ENCODE measurements around the gene AIF1.

AIF1 gene

DNA sequence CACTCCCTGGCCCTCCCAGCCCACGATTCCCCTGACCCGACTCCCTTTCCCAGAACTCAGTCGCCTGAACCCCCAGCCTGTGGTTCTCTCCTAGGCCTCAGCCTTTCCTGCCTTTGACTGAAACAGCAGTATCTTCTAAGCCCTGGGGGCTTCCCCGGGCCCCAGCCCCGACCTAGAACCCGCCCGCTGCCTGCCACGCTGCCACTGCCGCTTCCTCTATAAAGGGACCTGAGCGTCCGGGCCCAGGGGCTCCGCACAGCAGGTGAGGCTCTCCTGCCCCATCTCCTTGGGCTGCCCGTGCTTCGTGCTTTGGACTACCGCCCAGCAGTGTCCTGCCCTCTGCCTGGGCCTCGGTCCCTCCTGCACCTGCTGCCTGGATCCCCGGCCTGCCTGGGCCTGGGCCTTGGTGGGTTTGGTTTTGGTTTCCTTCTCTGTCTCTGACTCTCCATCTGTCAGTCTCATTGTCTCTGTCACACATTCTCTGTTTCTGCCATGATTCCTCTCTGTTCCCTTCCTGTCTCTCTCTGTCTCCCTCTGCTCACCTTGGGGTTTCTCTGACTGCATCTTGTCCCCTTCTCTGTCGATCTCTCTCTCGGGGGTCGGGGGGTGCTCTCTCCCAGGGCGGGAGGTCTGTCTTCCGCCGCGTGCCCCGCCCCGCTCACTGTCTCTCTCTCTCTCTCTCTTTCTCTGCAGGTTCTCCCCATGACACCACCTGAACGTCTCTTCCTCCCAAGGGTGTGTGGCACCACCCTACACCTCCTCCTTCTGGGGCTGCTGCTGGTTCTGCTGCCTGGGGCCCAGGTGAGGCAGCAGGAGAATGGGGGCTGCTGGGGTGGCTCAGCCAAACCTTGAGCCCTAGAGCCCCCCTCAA lies 42.8 kb upstream of the AIF1 start, which contains the start of gene LTA:
Gene LTA, plus strand, starts transcription at position 249 of the 871 bp plus-strand sequence. Its CDS starts 454 bp downstream, at position 703.
- Histone ChIP-seq H3K9me3 (no peaks in the 10 kb centered on the region), H3K4me1 (ENCODE audit: control insufficient read depth in 1 of 2, insufficient read depth in 1 of 2, low read depth in 1 of 2, low read length in 1 of 2) (peaks cover 44 to 45% of the 10 kb centered on the region in 2 experiments), H3K27ac (no peak within 1 kb of the TSS), H3K36me3 (peaks cover 5% of the 10 kb centered on the region), H3K4me3 (ENCODE audit: low read depth in 1 of 2, low read length in 1 of 2) (no peak within 1 kb of the TSS), H3K27me3 (no peaks in the 10 kb centered on the region)
- TF ChIP-seq, protein P1, sequence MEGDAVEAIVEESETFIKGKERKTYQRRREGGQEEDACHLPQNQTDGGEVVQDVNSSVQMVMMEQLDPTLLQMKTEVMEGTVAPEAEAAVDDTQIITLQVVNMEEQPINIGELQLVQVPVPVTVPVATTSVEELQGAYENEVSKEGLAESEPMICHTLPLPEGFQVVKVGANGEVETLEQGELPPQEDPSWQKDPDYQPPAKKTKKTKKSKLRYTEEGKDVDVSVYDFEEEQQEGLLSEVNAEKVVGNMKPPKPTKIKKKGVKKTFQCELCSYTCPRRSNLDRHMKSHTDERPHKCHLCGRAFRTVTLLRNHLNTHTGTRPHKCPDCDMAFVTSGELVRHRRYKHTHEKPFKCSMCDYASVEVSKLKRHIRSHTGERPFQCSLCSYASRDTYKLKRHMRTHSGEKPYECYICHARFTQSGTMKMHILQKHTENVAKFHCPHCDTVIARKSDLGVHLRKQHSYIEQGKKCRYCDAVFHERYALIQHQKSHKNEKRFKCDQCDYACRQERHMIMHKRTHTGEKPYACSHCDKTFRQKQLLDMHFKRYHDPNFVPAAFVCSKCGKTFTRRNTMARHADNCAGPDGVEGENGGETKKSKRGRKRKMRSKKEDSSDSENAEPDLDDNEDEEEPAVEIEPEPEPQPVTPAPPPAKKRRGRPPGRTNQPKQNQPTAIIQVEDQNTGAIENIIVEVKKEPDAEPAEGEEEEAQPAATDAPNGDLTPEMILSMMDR (IDR thresholded peaks at IDR 0.05), result no peak

DNA sequence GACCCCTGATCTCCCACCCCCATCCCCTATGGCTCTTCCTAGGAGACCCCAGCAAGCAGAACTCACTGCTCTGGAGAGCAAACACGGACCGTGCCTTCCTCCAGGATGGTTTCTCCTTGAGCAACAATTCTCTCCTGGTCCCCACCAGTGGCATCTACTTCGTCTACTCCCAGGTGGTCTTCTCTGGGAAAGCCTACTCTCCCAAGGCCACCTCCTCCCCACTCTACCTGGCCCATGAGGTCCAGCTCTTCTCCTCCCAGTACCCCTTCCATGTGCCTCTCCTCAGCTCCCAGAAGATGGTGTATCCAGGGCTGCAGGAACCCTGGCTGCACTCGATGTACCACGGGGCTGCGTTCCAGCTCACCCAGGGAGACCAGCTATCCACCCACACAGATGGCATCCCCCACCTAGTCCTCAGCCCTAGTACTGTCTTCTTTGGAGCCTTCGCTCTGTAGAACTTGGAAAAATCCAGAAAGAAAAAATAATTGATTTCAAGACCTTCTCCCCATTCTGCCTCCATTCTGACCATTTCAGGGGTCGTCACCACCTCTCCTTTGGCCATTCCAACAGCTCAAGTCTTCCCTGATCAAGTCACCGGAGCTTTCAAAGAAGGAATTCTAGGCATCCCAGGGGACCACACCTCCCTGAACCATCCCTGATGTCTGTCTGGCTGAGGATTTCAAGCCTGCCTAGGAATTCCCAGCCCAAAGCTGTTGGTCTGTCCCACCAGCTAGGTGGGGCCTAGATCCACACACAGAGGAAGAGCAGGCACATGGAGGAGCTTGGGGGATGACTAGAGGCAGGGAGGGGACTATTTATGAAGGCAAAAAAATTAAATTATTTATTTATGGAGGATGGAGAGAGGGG lies 41.6 kb upstream of the AIF1 start:
- TF ChIP-seq, protein P1 (IDR thresholded peaks at IDR 0.05), result no peak
- H3K27ac ChIP-seq, result no peak overlapping the region
- H3K4me1 ChIP-seq (ENCODE audit: control insufficient read depth in 1 of 2, insufficient read depth in 1 of 2, low read depth in 1 of 2, low read length in 1 of 2), result peaks cover 37 to 42% of the 10 kb centered on the region in 2 experiments
- peaks cover 10% of the 10 kb centered on the region for H3K36me3 ChIP-seq
- H3K27me3 ChIP-seq, result no peaks in the 10 kb centered on the region
- H3K4me3 ChIP-seq (ENCODE audit: low read depth in 1 of 2, low read length in 1 of 2), result no peak overlapping the region
- no peaks in the 10 kb centered on the region for H3K9me3 ChIP-seq

DNA sequence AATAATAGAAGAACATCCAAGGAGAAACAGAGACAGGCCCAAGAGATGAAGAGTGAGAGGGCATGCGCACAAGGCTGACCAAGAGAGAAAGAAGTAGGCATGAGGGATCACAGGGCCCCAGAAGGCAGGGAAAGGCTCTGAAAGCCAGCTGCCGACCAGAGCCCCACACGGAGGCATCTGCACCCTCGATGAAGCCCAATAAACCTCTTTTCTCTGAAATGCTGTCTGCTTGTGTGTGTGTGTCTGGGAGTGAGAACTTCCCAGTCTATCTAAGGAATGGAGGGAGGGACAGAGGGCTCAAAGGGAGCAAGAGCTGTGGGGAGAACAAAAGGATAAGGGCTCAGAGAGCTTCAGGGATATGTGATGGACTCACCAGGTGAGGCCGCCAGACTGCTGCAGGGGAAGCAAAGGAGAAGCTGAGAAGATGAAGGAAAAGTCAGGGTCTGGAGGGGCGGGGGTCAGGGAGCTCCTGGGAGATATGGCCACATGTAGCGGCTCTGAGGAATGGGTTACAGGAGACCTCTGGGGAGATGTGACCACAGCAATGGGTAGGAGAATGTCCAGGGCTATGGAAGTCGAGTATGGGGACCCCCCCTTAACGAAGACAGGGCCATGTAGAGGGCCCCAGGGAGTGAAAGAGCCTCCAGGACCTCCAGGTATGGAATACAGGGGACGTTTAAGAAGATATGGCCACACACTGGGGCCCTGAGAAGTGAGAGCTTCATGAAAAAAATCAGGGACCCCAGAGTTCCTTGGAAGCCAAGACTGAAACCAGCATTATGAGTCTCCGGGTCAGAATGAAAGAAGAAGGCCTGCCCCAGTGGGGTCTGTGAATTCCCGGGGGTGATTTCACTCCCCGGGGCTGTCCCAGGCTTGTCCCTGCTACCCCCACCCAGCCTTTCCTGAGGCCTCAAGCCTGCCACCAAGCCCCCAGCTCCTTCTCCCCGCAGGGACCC lies 40.6 kb upstream of the AIF1 start:
- Histone ChIP-seq H3K4me3 (ENCODE audit: low read depth in 1 of 2, low read length in 1 of 2) (peak overlapping the region; percentile 65 to 67), H3K27ac (peak overlapping the region; percentile 84)

DNA sequence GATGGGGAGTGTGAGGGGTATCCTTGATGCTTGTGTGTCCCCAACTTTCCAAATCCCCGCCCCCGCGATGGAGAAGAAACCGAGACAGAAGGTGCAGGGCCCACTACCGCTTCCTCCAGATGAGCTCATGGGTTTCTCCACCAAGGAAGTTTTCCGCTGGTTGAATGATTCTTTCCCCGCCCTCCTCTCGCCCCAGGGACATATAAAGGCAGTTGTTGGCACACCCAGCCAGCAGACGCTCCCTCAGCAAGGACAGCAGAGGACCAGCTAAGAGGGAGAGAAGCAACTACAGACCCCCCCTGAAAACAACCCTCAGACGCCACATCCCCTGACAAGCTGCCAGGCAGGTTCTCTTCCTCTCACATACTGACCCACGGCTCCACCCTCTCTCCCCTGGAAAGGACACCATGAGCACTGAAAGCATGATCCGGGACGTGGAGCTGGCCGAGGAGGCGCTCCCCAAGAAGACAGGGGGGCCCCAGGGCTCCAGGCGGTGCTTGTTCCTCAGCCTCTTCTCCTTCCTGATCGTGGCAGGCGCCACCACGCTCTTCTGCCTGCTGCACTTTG lies 39.6 kb upstream of the AIF1 start, which contains the start of gene TNF:
Gene TNF, plus strand, starts transcription at position 231 of the 567 bp plus-strand sequence. Its CDS starts 177 bp downstream, at position 408.
- H3K4me3 ChIP-seq (ENCODE audit: low read depth in 1 of 2, low read length in 1 of 2), result peak within 1 kb of the TSS; percentile 65 to 67
- TF ChIP-seq, protein P1 (IDR thresholded peaks at IDR 0.05), result no peak
- H3K36me3 ChIP-seq, result peaks cover 14% of the 10 kb centered on the region
- no peaks in the 10 kb centered on the region for H3K27me3 ChIP-seq
- no peaks in the 10 kb centered on the region for H3K9me3 ChIP-seq
- H3K4me1 ChIP-seq (ENCODE audit: control insufficient read depth in 1 of 2, insufficient read depth in 1 of 2, low read depth in 1 of 2, low read length in 1 of 2), result peaks cover 38 to 43% of the 10 kb centered on the region in 2 experiments
- peak within 1 kb of the TSS; percentile 84 for H3K27ac ChIP-seq

More for the DNA sequence above, 40.6 kb upstream of the AIF1 start:
- Histone ChIP-seq H3K27me3 (no peaks in the 10 kb centered on the region), H3K9me3 (no peaks in the 10 kb centered on the region), H3K4me1 (ENCODE audit: control insufficient read depth in 1 of 2, insufficient read depth in 1 of 2, low read depth in 1 of 2, low read length in 1 of 2) (peaks cover 28 to 33% of the 10 kb centered on the region in 2 experiments), H3K36me3 (peaks cover 10% of the 10 kb centered on the region)
- TF ChIP-seq, protein P1 (IDR thresholded peaks at IDR 0.05), result no peak
